ENCODE results near the gene JMJD1C. TPM values are rescaled to one million over a fixed set of nuclear protein-coding genes. Genes with fewer than 3 reads are reported as not detected.
"Not testable (repeated sequence)": the region's sequence is repeated elsewhere in the genome, so short reads cannot be mapped to it uniquely, and the experiment has no call there.

Gene JMJD1C
- polyA plus RNA-seq, 3 donors from 2014 or later: 13.4 to 37.4 (median 16.0) TPM

GRCh38 chr10:63493004-63493403 is 27.2 kb upstream of the JMJD1C start:
- H3K27me3 Mint-ChIP-seq (ENCODE audit: low read depth in 3 of 3): no peaks in the 10 kb centered on the region
- no peak overlapping the region for H3K4me3 Mint-ChIP-seq
- H3K9me3 Mint-ChIP-seq: no peaks in the 10 kb centered on the region
- peaks cover 0 to 3% of the 10 kb centered on the region in 2 donors for H3K4me1 Mint-ChIP-seq
- peaks cover 0 to 3% (median 0%) of the 10 kb centered on the region in 3 donors for H3K36me3 Mint-ChIP-seq
- H3K27ac Mint-ChIP-seq: peak overlapping the region in 1 of 6 donors; percentile 12
- no peak for DNase-seq

- H3K36me3 Mint-ChIP-seq; H3K27ac Mint-ChIP-seq; H3K9me3 Mint-ChIP-seq; DNase-seq; H3K4me3 Mint-ChIP-seq; H3K4me1 Mint-ChIP-seq; H3K27me3 Mint-ChIP-seq (ENCODE audit: low read depth in 3 of 3): not testable (repeated sequence)
Observed at GRCh38 chr10:63492317-63492690, 26.5 kb upstream of the JMJD1C start.

- Mint-ChIP-seq H3K27me3 (ENCODE audit: low read depth in 3 of 3) (no peaks in the 10 kb centered on the region), H3K4me3 (no peak overlapping the region)
Observed at GRCh38 chr10:63491588-63492316, 26.0 kb upstream of the JMJD1C start.

GRCh38 chr10:63489838-63490237 is 24.1 kb upstream of the JMJD1C start:
- Mint-ChIP-seq H3K4me1 (peaks cover 0 to 1% of the 10 kb centered on the region in 2 donors), H3K4me3 (no peak overlapping the region), H3K9me3 (no peaks in the 10 kb centered on the region), H3K27me3 (ENCODE audit: low read depth in 3 of 3) (no peaks in the 10 kb centered on the region), H3K36me3 (peaks cover 0 to 3% (median 0%) of the 10 kb centered on the region in 3 donors), H3K27ac (no peak overlapping the region)
- DNase-seq: no peak

More at GRCh38 chr10:63491588-63492316, 26.0 kb upstream of the JMJD1C start:
- Mint-ChIP-seq H3K9me3 (no peaks in the 10 kb centered on the region), H3K36me3 (peaks cover 0 to 3% (median 0%) of the 10 kb centered on the region in 3 donors), H3K27ac (no peak overlapping the region), H3K4me1 (peaks cover 0 to 3% of the 10 kb centered on the region in 2 donors)
- DNase-seq: no peak

- no peak for DNase-seq
- peaks cover 0 to 1% of the 10 kb centered on the region in 2 donors for H3K4me1 Mint-ChIP-seq
- no peaks in the 10 kb centered on the region for H3K9me3 Mint-ChIP-seq
- H3K4me3 Mint-ChIP-seq: no peak overlapping the region
- peaks cover 0 to 3% (median 0%) of the 10 kb centered on the region in 3 donors for H3K36me3 Mint-ChIP-seq
- no peaks in the 10 kb centered on the region for H3K27me3 Mint-ChIP-seq (ENCODE audit: low read depth in 3 of 3)
- no peak overlapping the region for H3K27ac Mint-ChIP-seq
Observed at GRCh38 chr10:63487990-63488389, 22.2 kb upstream of the JMJD1C start.

GRCh38 chr10:63483983-63484382 is 18.2 kb upstream of the JMJD1C start:
- no peaks in the 10 kb centered on the region for H3K27me3 Mint-ChIP-seq (ENCODE audit: low read depth in 3 of 3)
- no peaks in the 10 kb centered on the region for H3K9me3 Mint-ChIP-seq
- no peak overlapping the region for H3K4me3 Mint-ChIP-seq
- H3K4me1 Mint-ChIP-seq: no peaks in the 10 kb centered on the region
- H3K36me3 Mint-ChIP-seq: peaks cover 0 to 4% (median 3%) of the 10 kb centered on the region in 3 donors
- DNase-seq: no peak
- H3K27ac Mint-ChIP-seq: no peak overlapping the region

- Mint-ChIP-seq H3K36me3 (peaks cover 0 to 4% (median 3%) of the 10 kb centered on the region in 3 donors), H3K4me1 (no peaks in the 10 kb centered on the region), H3K4me3 (no peak overlapping the region), H3K9me3 (no peaks in the 10 kb centered on the region), H3K27me3 (ENCODE audit: low read depth in 3 of 3) (no peaks in the 10 kb centered on the region), H3K27ac (no peak overlapping the region)
- DNase-seq: no peak
Observed at GRCh38 chr10:63481815-63482421, 16.1 kb upstream of the JMJD1C start.

- Mint-ChIP-seq H3K27ac (no peak overlapping the region), H3K4me1 (no peaks in the 10 kb centered on the region), H3K4me3 (no peak overlapping the region), H3K36me3 (peaks cover 0 to 4% (median 3%) of the 10 kb centered on the region in 3 donors), H3K9me3 (no peaks in the 10 kb centered on the region), H3K27me3 (ENCODE audit: low read depth in 3 of 3) (peaks cover 0 to 1% (median 0%) of the 10 kb centered on the region in 3 donors)
- DNase-seq: no peak
Observed at GRCh38 chr10:63480237-63480636, 14.5 kb upstream of the JMJD1C start.

- DNase-seq: no peak
- no peak overlapping the region for H3K4me3 Mint-ChIP-seq
- no peaks in the 10 kb centered on the region for H3K4me1 Mint-ChIP-seq
- H3K27me3 Mint-ChIP-seq (ENCODE audit: low read depth in 3 of 3): peaks cover 0 to 1% (median 0%) of the 10 kb centered on the region in 3 donors
- H3K27ac Mint-ChIP-seq: no peak overlapping the region
- no peaks in the 10 kb centered on the region for H3K9me3 Mint-ChIP-seq
- H3K36me3 Mint-ChIP-seq: peaks cover 0 to 7% (median 3%) of the 10 kb centered on the region in 3 donors
Observed at GRCh38 chr10:63478564-63478963, 12.8 kb upstream of the JMJD1C start.

GRCh38 chr10:63477927-63478326 is 12.2 kb upstream of the JMJD1C start:
- Mint-ChIP-seq H3K4me1 (no peaks in the 10 kb centered on the region), H3K36me3 (peaks cover 0 to 7% (median 3%) of the 10 kb centered on the region in 3 donors), H3K9me3 (no peaks in the 10 kb centered on the region), H3K27ac (no peak overlapping the region), H3K4me3 (no peak overlapping the region), H3K27me3 (ENCODE audit: low read depth in 3 of 3) (peaks cover 0 to 1% (median 0%) of the 10 kb centered on the region in 3 donors)
- DNase-seq: no peak

GRCh38 chr10:63474488-63474887 is 8.7 kb upstream of the JMJD1C start:
- no peak for DNase-seq
- no peaks in the 10 kb centered on the region for H3K4me1 Mint-ChIP-seq
- no peak overlapping the region for H3K27ac Mint-ChIP-seq
- H3K4me3 Mint-ChIP-seq: no peak overlapping the region
- H3K9me3 Mint-ChIP-seq: no peaks in the 10 kb centered on the region
- peaks cover 0 to 1% (median 0%) of the 10 kb centered on the region in 3 donors for H3K27me3 Mint-ChIP-seq (ENCODE audit: low read depth in 3 of 3)
- H3K36me3 Mint-ChIP-seq: peaks cover 0 to 3% (median 0%) of the 10 kb centered on the region in 3 donors

- Mint-ChIP-seq H3K4me3 (no peak overlapping the region), H3K27ac (no peak overlapping the region), H3K4me1 (peaks cover 7 to 8% of the 10 kb centered on the region in 2 donors), H3K27me3 (ENCODE audit: low read depth in 3 of 3) (peaks cover 3 to 6% (median 4%) of the 10 kb centered on the region in 3 donors), H3K9me3 (no peaks in the 10 kb centered on the region), H3K36me3 (peaks cover 0 to 3% (median 0%) of the 10 kb centered on the region in 3 donors)
- DNase-seq: no peak
Observed at GRCh38 chr10:63470928-63471327, 5.2 kb upstream of the JMJD1C start.

- Mint-ChIP-seq H3K9me3 (no peaks in the 10 kb centered on the region), H3K4me3 (no peak overlapping the region), H3K36me3 (no peaks in the 10 kb centered on the region), H3K27me3 (ENCODE audit: low read depth in 3 of 3) (peaks cover 4 to 15% (median 11%) of the 10 kb centered on the region in 3 donors), H3K27ac (no peak overlapping the region), H3K4me1 (peaks cover 16 to 18% of the 10 kb centered on the region in 2 donors)
- no peak for DNase-seq
Observed at GRCh38 chr10:63468947-63469346, 3.2 kb upstream of the JMJD1C start.

GRCh38 chr10:63467841-63468240 is 2.1 kb upstream of the JMJD1C start:
- no peak overlapping the region for H3K4me3 Mint-ChIP-seq

More at GRCh38 chr10:63467841-63468240, 2.1 kb upstream of the JMJD1C start:
- H3K27ac Mint-ChIP-seq: no peak overlapping the region
- H3K36me3 Mint-ChIP-seq: no peaks in the 10 kb centered on the region
- DNase-seq: no peak
- H3K9me3 Mint-ChIP-seq: no peaks in the 10 kb centered on the region
- peaks cover 4 to 15% (median 11%) of the 10 kb centered on the region in 3 donors for H3K27me3 Mint-ChIP-seq (ENCODE audit: low read depth in 3 of 3)
- peaks cover 16 to 21% of the 10 kb centered on the region in 2 donors for H3K4me1 Mint-ChIP-seq

Data from immature natural killer cell (primary cell).